Common myeloid progenitor, CD34-positive (primary cell): Measurements from ENCODE around the gene KIRREL3.

Experiments used
- CTCF ChIA-PET: fragments of 350-600 bp; sonication (Branson Sonifier 250); formaldehyde crosslinking; loops from one replicate; lab custom pipeline; 2021; ENCODE audit warnings: antibody characterized with exemption; lab: Charles Lee
- POLR2A ChIA-PET: fragments of 350-600 bp; sonication (Branson Sonifier 250); formaldehyde crosslinking; loops from one replicate; lab custom pipeline; 2021; ENCODE audit warnings: antibody characterized with exemption; lab: Charles Lee
- DNase-seq, 3 donors: peaks; one replicate each; pipeline versions ENCODE4 v3.0.0 to v3.0.0-alpha.2; 2013
- H3K27ac ChIP-seq, 2 experiments: 1 replicate in 1 of 2; 2 replicates in 1 of 2; pipeline ENCODE4 v1.7.0; 2013; ENCODE audit warnings: inconsistent platforms in 2 of 2, low read length in 2 of 2, mild to moderate bottlenecking in 2 of 2, low read depth in 1 of 2, moderate library complexity in 1 of 2; ENCODE audit not compliant: severe bottlenecking in 2 of 2, insufficient read depth in 1 of 2, poor library complexity in 1 of 2
- H3K27me3 ChIP-seq, 5 experiments: replicated peaks in 2 of 5; 1 replicate in 3 of 5; 2 replicates in 2 of 5; pipeline versions ENCODE4 v1.6.1 to v1.7.0; 2013; ENCODE audit warnings: low read length in 4 of 5, mild to moderate bottlenecking in 2 of 5, moderate library complexity in 2 of 5, inconsistent platforms in 1 of 5; ENCODE audit not compliant: insufficient read depth in 5 of 5, control insufficient read depth in 4 of 5
- H3K36me3 ChIP-seq, 4 experiments: 1 replicate in 2 of 4; 2 replicates in 2 of 4; pipeline versions ENCODE4 v1.6.1 to v1.7.0; 2013; ENCODE audit warnings: low read length in 3 of 4, control low read depth in 1 of 4, mild to moderate bottlenecking in 1 of 4; ENCODE audit not compliant: control insufficient read depth in 4 of 4, insufficient read depth in 4 of 4
- H3K4me1 ChIP-seq, 4 experiments: 1 replicate in 3 of 4; 2 replicates in 1 of 4; pipeline versions ENCODE4 v1.6.1 to v1.7.1; 2013; ENCODE audit warnings: low read length in 3 of 4, mild to moderate bottlenecking in 3 of 4, control low read depth in 1 of 4, inconsistent platforms in 1 of 4, moderate library complexity in 1 of 4; ENCODE audit not compliant: control insufficient read depth in 4 of 4, insufficient read depth in 4 of 4; ENCODE audit errors: control extremely low read depth in 1 of 4
- H3K4me3 ChIP-seq, 7 experiments: 1 replicate in 4 of 7; 2 replicates in 3 of 7; pipeline versions ENCODE4 v1.5.1 to v1.7.0; 2013; ENCODE audit warnings: mild to moderate bottlenecking in 7 of 7, low read length in 6 of 7, moderate library complexity in 6 of 7, inconsistent platforms in 2 of 7, low read depth in 2 of 7, control low read depth in 1 of 7; ENCODE audit not compliant: insufficient read depth in 4 of 7, control insufficient read depth in 1 of 7; ENCODE audit errors: extremely low read depth in 1 of 7
- H3K9me3 ChIP-seq, 5 experiments: 1 replicate in 4 of 5; 2 replicates in 1 of 5; pipeline versions ENCODE4 v1.6.1 to v1.7.1; 2013; ENCODE audit warnings: low read length in 4 of 5, mild to moderate bottlenecking in 2 of 5, inconsistent platforms in 1 of 5, low read depth in 1 of 5, moderate library complexity in 1 of 5; ENCODE audit not compliant: control insufficient read depth in 4 of 5, insufficient read depth in 2 of 5; ENCODE audit errors: control extremely low read depth in 1 of 5
- WGBS: methylation state at CpG from one replicate; pipeline ENCODE4 v1.1.5; 2013; ENCODE audit not compliant: insufficient coverage; 5-methylcytosine and 5-hydroxymethylcytosine counted together

The KIRREL3 gene

GRCh38 chr11:126608658-126609057 lies 391.9 kb downstream of the KIRREL3 start:
- peaks cover 0 to 40% (median 11%) of the 10 kb centered on the region in 5 experiments for H3K27me3 ChIP-seq
- POLR2A ChIA-PET = no interaction called here
- no peak overlapping the region for H3K27ac ChIP-seq
- H3K9me3 ChIP-seq = no peaks in the 10 kb centered on the region
- 80% methylated on average over 1 of the region's 1 CpG for WGBS
- CTCF ChIA-PET = interaction anchor here (2.3 kb wide), 1 partner anchor 14 kb away, joined by 7 read pairs; no protein-coding TSS in a partner anchor
- no peaks in the 10 kb centered on the region for H3K36me3 ChIP-seq
- H3K4me3 ChIP-seq = no peak overlapping the region
- DNase-seq = no peak
- H3K4me1 ChIP-seq = no peaks in the 10 kb centered on the region

- DNase-seq = no peak
- H3K9me3 ChIP-seq = no peaks in the 10 kb centered on the region
- 75% methylated on average over 18 of the region's 19 CpGs for WGBS
- POLR2A ChIA-PET = no interaction called here
- no peak overlapping the region for H3K4me3 ChIP-seq
- H3K27me3 ChIP-seq = peaks cover 0 to 47% (median 9%) of the 10 kb centered on the region in 5 experiments
- no peaks in the 10 kb centered on the region for H3K4me1 ChIP-seq
- H3K36me3 ChIP-seq = no peaks in the 10 kb centered on the region
- no peak overlapping the region for H3K27ac ChIP-seq
- CTCF ChIA-PET = interaction anchor here (1.5 to 2.3 kb wide), 2 partner anchors 9 to 15 kb away, joined by 3 to 7 read pairs; no protein-coding TSS in a partner anchor
Observed at GRCh38 chr11:126607776-126608541, 392.6 kb downstream of the KIRREL3 start.

GRCh38 chr11:126607374-126607773 lies 393.2 kb downstream of the KIRREL3 start:
- ChIA-PET CTCF (interaction anchor here (1.4 to 2.3 kb wide), 3 partner anchors 8 to 15 kb away, joined by 3 to 7 read pairs (median 3); no protein-coding TSS in a partner anchor), POLR2A (no interaction called here)

GRCh38 chr11:126606484-126606883 lies 394.1 kb downstream of the KIRREL3 start:
- H3K4me3 ChIP-seq = no peak overlapping the region
- peaks cover 0 to 56% (median 12%) of the 10 kb centered on the region in 5 experiments for H3K27me3 ChIP-seq
- no peak overlapping the region for H3K27ac ChIP-seq
- ChIA-PET CTCF (interaction anchor here (0.9 to 1.4 kb wide), 2 partner anchors 13 to 124 kb away, joined by 3 read pairs; no protein-coding TSS in a partner anchor), POLR2A (no interaction called here)
- no peak for DNase-seq
- no peaks in the 10 kb centered on the region for H3K36me3 ChIP-seq
- 89% methylated on average over 4 of the region's 4 CpGs for WGBS
- no peaks in the 10 kb centered on the region for H3K9me3 ChIP-seq
- H3K4me1 ChIP-seq = no peaks in the 10 kb centered on the region

More at GRCh38 chr11:126607374-126607773, 393.2 kb downstream of the KIRREL3 start:
- H3K36me3 ChIP-seq = no peaks in the 10 kb centered on the region
- WGBS = 78% methylated on average over 1 of the region's 8 CpGs
- no peak overlapping the region for H3K27ac ChIP-seq
- H3K9me3 ChIP-seq = no peaks in the 10 kb centered on the region
- peaks cover 0 to 50% (median 9%) of the 10 kb centered on the region in 5 experiments for H3K27me3 ChIP-seq
- no peaks in the 10 kb centered on the region for H3K4me1 ChIP-seq
- H3K4me3 ChIP-seq = no peak overlapping the region
- peak; percentile 9 to 28 (median 23) for DNase-seq

GRCh38 chr11:126604461-126604860 lies 396.1 kb downstream of the KIRREL3 start:
- Histone ChIP-seq H3K4me1 (no peaks in the 10 kb centered on the region), H3K27ac (no peak overlapping the region), H3K4me3 (no peak overlapping the region), H3K27me3 (peaks cover 0 to 72% (median 12%) of the 10 kb centered on the region in 5 experiments), H3K36me3 (no peaks in the 10 kb centered on the region), H3K9me3 (no peaks in the 10 kb centered on the region)
- DNase-seq = no peak
- 80% methylated on average over 5 of the region's 7 CpGs for WGBS
- ChIA-PET CTCF (interaction anchor here (0.6 kb wide), 1 partner anchor 294 kb away, joined by 3 read pairs; no protein-coding TSS in a partner anchor), POLR2A (no interaction called here)

- WGBS = 100% methylated on average over 2 of the region's 6 CpGs
- no peaks in the 10 kb centered on the region for H3K4me1 ChIP-seq
Observed at GRCh38 chr11:126603486-126603885, 397.1 kb downstream of the KIRREL3 start.

GRCh38 chr11:126602993-126603392 lies 397.6 kb downstream of the KIRREL3 start:
- DNase-seq = no peak
- ChIA-PET POLR2A (no interaction called here), CTCF (no interaction called here)
- H3K36me3 ChIP-seq = no peaks in the 10 kb centered on the region
- 92% methylated on average over 5 of the region's 6 CpGs for WGBS
- H3K27me3 ChIP-seq = peaks cover 0 to 80% (median 15%) of the 10 kb centered on the region in 5 experiments
- H3K9me3 ChIP-seq = peaks cover 0 to 6% (median 0%) of the 10 kb centered on the region in 5 experiments
- H3K4me1 ChIP-seq = no peaks in the 10 kb centered on the region
- no peak overlapping the region for H3K27ac ChIP-seq
- no peak overlapping the region for H3K4me3 ChIP-seq

More at GRCh38 chr11:126603486-126603885, 397.1 kb downstream of the KIRREL3 start:
- Histone ChIP-seq H3K27ac (no peak overlapping the region), H3K9me3 (peaks cover 0 to 2% (median 0%) of the 10 kb centered on the region in 5 experiments), H3K36me3 (no peaks in the 10 kb centered on the region), H3K4me3 (no peak overlapping the region), H3K27me3 (peaks cover 0 to 80% (median 15%) of the 10 kb centered on the region in 5 experiments)
- CTCF ChIA-PET = no interaction called here
- POLR2A ChIA-PET = no interaction called here
- no peak for DNase-seq
